ENCODE measurements around the gene KIF24. TPM values are rescaled to one million over a fixed set of nuclear protein-coding genes. Genes with fewer than 3 reads are reported as not detected.

The KIF24 gene
- total and polyA plus RNA-seq, 2 of the 8 experiments (the other 6 are each of a cell fraction or from before 2014, with no cell fraction given) = 2.7 to 3.9 TPM

DNA sequence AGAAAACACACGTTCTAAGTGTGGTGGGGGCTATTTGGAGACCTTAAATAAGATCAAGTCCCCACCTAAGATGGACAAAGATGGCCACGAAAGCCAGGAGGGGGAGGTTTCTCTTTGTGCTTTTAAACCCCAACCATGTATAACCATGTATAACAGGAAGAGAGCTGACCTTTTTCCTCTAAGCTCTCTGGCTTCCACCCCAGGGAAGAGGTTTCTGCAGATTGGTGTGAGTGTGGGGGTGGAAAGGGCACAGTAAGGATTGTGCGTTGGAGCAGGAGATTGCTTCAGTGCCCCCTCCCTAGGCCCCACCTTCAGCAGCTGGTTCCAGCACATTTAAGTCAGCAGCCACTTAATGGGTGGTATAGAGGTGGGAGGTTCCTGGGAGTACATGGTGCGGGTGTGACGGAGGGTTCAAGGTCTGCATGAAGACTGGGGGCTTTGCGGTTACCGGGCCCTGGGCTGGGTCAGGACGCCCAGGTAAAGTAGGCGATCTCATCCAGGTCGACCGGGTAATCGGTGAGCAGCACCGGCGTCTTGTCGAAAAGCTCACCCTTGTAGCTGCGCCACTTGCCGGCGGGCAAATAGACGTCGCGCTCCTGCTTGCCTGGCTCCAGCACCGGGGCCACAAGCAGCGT, 41.4 kb upstream of the KIF24 start (continued):
- TF ChIP-seq, protein P1, sequence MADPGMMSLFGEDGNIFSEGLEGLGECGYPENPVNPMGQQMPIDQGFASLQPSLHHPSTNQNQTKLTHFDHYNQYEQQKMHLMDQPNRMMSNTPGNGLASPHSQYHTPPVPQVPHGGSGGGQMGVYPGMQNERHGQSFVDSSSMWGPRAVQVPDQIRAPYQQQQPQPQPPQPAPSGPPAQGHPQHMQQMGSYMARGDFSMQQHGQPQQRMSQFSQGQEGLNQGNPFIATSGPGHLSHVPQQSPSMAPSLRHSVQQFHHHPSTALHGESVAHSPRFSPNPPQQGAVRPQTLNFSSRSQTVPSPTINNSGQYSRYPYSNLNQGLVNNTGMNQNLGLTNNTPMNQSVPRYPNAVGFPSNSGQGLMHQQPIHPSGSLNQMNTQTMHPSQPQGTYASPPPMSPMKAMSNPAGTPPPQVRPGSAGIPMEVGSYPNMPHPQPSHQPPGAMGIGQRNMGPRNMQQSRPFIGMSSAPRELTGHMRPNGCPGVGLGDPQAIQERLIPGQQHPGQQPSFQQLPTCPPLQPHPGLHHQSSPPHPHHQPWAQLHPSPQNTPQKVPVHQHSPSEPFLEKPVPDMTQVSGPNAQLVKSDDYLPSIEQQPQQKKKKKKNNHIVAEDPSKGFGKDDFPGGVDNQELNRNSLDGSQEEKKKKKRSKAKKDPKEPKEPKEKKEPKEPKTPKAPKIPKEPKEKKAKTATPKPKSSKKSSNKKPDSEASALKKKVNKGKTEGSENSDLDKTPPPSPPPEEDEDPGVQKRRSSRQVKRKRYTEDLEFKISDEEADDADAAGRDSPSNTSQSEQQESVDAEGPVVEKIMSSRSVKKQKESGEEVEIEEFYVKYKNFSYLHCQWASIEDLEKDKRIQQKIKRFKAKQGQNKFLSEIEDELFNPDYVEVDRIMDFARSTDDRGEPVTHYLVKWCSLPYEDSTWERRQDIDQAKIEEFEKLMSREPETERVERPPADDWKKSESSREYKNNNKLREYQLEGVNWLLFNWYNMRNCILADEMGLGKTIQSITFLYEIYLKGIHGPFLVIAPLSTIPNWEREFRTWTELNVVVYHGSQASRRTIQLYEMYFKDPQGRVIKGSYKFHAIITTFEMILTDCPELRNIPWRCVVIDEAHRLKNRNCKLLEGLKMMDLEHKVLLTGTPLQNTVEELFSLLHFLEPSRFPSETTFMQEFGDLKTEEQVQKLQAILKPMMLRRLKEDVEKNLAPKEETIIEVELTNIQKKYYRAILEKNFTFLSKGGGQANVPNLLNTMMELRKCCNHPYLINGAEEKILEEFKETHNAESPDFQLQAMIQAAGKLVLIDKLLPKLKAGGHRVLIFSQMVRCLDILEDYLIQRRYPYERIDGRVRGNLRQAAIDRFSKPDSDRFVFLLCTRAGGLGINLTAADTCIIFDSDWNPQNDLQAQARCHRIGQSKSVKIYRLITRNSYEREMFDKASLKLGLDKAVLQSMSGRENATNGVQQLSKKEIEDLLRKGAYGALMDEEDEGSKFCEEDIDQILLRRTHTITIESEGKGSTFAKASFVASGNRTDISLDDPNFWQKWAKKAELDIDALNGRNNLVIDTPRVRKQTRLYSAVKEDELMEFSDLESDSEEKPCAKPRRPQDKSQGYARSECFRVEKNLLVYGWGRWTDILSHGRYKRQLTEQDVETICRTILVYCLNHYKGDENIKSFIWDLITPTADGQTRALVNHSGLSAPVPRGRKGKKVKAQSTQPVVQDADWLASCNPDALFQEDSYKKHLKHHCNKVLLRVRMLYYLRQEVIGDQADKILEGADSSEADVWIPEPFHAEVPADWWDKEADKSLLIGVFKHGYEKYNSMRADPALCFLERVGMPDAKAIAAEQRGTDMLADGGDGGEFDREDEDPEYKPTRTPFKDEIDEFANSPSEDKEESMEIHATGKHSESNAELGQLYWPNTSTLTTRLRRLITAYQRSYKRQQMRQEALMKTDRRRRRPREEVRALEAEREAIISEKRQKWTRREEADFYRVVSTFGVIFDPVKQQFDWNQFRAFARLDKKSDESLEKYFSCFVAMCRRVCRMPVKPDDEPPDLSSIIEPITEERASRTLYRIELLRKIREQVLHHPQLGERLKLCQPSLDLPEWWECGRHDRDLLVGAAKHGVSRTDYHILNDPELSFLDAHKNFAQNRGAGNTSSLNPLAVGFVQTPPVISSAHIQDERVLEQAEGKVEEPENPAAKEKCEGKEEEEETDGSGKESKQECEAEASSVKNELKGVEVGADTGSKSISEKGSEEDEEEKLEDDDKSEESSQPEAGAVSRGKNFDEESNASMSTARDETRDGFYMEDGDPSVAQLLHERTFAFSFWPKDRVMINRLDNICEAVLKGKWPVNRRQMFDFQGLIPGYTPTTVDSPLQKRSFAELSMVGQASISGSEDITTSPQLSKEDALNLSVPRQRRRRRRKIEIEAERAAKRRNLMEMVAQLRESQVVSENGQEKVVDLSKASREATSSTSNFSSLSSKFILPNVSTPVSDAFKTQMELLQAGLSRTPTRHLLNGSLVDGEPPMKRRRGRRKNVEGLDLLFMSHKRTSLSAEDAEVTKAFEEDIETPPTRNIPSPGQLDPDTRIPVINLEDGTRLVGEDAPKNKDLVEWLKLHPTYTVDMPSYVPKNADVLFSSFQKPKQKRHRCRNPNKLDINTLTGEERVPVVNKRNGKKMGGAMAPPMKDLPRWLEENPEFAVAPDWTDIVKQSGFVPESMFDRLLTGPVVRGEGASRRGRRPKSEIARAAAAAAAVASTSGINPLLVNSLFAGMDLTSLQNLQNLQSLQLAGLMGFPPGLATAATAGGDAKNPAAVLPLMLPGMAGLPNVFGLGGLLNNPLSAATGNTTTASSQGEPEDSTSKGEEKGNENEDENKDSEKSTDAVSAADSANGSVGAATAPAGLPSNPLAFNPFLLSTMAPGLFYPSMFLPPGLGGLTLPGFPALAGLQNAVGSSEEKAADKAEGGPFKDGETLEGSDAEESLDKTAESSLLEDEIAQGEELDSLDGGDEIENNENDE (IDR thresholded peaks at IDR 0.05; ENCODE audit: insufficient replicate concordance, low read length) = no peak
- TF ChIP-seq, protein P2, sequence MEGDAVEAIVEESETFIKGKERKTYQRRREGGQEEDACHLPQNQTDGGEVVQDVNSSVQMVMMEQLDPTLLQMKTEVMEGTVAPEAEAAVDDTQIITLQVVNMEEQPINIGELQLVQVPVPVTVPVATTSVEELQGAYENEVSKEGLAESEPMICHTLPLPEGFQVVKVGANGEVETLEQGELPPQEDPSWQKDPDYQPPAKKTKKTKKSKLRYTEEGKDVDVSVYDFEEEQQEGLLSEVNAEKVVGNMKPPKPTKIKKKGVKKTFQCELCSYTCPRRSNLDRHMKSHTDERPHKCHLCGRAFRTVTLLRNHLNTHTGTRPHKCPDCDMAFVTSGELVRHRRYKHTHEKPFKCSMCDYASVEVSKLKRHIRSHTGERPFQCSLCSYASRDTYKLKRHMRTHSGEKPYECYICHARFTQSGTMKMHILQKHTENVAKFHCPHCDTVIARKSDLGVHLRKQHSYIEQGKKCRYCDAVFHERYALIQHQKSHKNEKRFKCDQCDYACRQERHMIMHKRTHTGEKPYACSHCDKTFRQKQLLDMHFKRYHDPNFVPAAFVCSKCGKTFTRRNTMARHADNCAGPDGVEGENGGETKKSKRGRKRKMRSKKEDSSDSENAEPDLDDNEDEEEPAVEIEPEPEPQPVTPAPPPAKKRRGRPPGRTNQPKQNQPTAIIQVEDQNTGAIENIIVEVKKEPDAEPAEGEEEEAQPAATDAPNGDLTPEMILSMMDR (IDR thresholded peaks at IDR 0.05; ENCODE audit: control extremely low read depth in 1 of 3, insufficient read depth in 1 of 3, low read depth in 1 of 3, low read length in 3 of 3) = no peak
- TF ChIP-seq SUZ12 (IDR thresholded peaks at IDR 0.05; ENCODE audit: low read length) (no peak), CBX5 (IDR thresholded peaks at IDR 0.05; ENCODE audit: low read depth, low read length) (no peak), SIN3A (conservative IDR thresholded peaks at IDR 0.05 in 1 of 2, IDR thresholded peaks at IDR 0.05 in 1 of 2; ENCODE audit: low read depth in 1 of 2, low read length in 2 of 2) (no peak), KDM4A (IDR thresholded peaks at IDR 0.05; ENCODE audit: low read depth, low read length, severe bottlenecking) (no peak)

All from H1 (cell line).